H1 (cell line): ENCODE measurements around the gene SKAP2. TPM values are rescaled to one million over a fixed set of nuclear protein-coding genes. Genes with fewer than 3 reads are reported as not detected.

ENCODE experiments used
- JUN ChIP-seq: IDR thresholded peaks from 2 replicates; pipeline ENCODE4 v1.6.1; 2011; ENCODE audit warnings: low read depth, mild to moderate bottlenecking, improper control_type of control experiment, low read length
- KDM5A ChIP-seq: fragments of 200-600 bp; IDR thresholded peaks from 2 replicates; pipeline ENCODE4 v1.7.1; 2012; ENCODE audit warnings: mild to moderate bottlenecking, low read length, inconsistent platforms, mixed read lengths
- NRF1 ChIP-seq: IDR thresholded peaks from 2 replicates; pipeline ENCODE4 v1.6.1; 2011; ENCODE audit warnings: mild to moderate bottlenecking, low read depth, low read length, improper control_type of control experiment
- SIRT6 ChIP-seq: IDR thresholded peaks from one replicate; pipeline ENCODE4 v1.7.1; 2012; ENCODE audit warnings: low read length, inconsistent platforms
- SRF ChIP-seq: IDR thresholded peaks from 2 replicates; pipeline ENCODE4 v1.6.1; 2011; ENCODE audit warnings: mild to moderate bottlenecking, low read depth, low read length, moderate library complexity
- YY1 ChIP-seq: IDR thresholded peaks from 2 replicates; pipeline ENCODE4 v1.6.1; 2011; ENCODE audit warnings: low read depth, mild to moderate bottlenecking, low read length
- polyA plus RNA-seq, 7 experiments: library from polyadenylated mRNA; depleted of rRNA in 3 of 7; stranded (reverse) in 5 of 7; unstranded in 2 of 7; fragments of >200 nt in 5 of 7; fragments of 200-250 nt in 2 of 7; gene quantifications; 1 replicate in 5 of 7; 2 replicates in 1 of 7; 4 replicates in 1 of 7; pipeline versions ENCODE4 v1.2.1 to v1.2.3, GENCODE V29; 2011 to 2013; ENCODE audit warnings: missing spikeins in 2 of 7, mixed read lengths in 2 of 7
- total RNA-seq: library from RNA; stranded (reverse); fragmentation: NEBNext Ultra II Directional; extraction: Animal tissue kit (Norgen Biotek cat#: 25700); gene quantifications from 2 replicates; pipeline ENCODE4 v1.2.1, GENCODE V29; 2021
- TF ChIP-seq, protein P1 (sequence below): fragments of 300-600 bp; sonication (generic); IDR thresholded peaks from 2 replicates; pipeline ENCODE4 v1.7.1; 2012; ENCODE audit warnings: low read length, moderate library complexity, mild to moderate bottlenecking, inconsistent platforms; ENCODE audit not compliant: insufficient replicate concordance

The SKAP2 gene
- total and polyA plus RNA-seq, 2 of the 8 experiments (the other 6 are each of a cell fraction or from before 2014, with no cell fraction given), result 0.53 to 5.1 TPM

DNA sequence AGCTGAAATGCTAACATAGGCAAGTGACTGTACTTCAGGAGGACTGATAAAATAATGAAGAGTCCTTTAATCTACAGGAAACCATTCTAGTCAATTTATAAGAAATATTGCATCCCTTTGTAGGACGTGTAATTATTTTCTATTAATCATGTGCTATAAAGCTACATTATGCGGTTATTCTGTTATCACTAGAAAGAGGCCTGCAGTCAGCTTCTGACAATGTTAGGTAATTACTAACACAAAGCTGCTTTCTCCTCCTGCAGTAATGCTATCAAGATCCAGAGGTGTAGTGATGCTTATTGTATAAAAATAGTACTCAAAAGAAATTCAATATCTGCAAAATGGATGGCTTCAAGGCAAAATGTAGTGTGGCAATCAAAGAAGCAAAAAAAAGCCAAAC lies 191.1 kb downstream of the SKAP2 start (continued):
- TF ChIP-seq, protein P1, sequence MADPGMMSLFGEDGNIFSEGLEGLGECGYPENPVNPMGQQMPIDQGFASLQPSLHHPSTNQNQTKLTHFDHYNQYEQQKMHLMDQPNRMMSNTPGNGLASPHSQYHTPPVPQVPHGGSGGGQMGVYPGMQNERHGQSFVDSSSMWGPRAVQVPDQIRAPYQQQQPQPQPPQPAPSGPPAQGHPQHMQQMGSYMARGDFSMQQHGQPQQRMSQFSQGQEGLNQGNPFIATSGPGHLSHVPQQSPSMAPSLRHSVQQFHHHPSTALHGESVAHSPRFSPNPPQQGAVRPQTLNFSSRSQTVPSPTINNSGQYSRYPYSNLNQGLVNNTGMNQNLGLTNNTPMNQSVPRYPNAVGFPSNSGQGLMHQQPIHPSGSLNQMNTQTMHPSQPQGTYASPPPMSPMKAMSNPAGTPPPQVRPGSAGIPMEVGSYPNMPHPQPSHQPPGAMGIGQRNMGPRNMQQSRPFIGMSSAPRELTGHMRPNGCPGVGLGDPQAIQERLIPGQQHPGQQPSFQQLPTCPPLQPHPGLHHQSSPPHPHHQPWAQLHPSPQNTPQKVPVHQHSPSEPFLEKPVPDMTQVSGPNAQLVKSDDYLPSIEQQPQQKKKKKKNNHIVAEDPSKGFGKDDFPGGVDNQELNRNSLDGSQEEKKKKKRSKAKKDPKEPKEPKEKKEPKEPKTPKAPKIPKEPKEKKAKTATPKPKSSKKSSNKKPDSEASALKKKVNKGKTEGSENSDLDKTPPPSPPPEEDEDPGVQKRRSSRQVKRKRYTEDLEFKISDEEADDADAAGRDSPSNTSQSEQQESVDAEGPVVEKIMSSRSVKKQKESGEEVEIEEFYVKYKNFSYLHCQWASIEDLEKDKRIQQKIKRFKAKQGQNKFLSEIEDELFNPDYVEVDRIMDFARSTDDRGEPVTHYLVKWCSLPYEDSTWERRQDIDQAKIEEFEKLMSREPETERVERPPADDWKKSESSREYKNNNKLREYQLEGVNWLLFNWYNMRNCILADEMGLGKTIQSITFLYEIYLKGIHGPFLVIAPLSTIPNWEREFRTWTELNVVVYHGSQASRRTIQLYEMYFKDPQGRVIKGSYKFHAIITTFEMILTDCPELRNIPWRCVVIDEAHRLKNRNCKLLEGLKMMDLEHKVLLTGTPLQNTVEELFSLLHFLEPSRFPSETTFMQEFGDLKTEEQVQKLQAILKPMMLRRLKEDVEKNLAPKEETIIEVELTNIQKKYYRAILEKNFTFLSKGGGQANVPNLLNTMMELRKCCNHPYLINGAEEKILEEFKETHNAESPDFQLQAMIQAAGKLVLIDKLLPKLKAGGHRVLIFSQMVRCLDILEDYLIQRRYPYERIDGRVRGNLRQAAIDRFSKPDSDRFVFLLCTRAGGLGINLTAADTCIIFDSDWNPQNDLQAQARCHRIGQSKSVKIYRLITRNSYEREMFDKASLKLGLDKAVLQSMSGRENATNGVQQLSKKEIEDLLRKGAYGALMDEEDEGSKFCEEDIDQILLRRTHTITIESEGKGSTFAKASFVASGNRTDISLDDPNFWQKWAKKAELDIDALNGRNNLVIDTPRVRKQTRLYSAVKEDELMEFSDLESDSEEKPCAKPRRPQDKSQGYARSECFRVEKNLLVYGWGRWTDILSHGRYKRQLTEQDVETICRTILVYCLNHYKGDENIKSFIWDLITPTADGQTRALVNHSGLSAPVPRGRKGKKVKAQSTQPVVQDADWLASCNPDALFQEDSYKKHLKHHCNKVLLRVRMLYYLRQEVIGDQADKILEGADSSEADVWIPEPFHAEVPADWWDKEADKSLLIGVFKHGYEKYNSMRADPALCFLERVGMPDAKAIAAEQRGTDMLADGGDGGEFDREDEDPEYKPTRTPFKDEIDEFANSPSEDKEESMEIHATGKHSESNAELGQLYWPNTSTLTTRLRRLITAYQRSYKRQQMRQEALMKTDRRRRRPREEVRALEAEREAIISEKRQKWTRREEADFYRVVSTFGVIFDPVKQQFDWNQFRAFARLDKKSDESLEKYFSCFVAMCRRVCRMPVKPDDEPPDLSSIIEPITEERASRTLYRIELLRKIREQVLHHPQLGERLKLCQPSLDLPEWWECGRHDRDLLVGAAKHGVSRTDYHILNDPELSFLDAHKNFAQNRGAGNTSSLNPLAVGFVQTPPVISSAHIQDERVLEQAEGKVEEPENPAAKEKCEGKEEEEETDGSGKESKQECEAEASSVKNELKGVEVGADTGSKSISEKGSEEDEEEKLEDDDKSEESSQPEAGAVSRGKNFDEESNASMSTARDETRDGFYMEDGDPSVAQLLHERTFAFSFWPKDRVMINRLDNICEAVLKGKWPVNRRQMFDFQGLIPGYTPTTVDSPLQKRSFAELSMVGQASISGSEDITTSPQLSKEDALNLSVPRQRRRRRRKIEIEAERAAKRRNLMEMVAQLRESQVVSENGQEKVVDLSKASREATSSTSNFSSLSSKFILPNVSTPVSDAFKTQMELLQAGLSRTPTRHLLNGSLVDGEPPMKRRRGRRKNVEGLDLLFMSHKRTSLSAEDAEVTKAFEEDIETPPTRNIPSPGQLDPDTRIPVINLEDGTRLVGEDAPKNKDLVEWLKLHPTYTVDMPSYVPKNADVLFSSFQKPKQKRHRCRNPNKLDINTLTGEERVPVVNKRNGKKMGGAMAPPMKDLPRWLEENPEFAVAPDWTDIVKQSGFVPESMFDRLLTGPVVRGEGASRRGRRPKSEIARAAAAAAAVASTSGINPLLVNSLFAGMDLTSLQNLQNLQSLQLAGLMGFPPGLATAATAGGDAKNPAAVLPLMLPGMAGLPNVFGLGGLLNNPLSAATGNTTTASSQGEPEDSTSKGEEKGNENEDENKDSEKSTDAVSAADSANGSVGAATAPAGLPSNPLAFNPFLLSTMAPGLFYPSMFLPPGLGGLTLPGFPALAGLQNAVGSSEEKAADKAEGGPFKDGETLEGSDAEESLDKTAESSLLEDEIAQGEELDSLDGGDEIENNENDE, result no peak
- TF ChIP-seq SRF (no peak), NRF1 (no peak), YY1 (no peak), JUN (no peak), SIRT6 (no peak), KDM5A (no peak)
